Measurements from ENCODE around the gene FES.
"Not testable (repeated sequence)": the region's sequence is repeated elsewhere in the genome, so short reads cannot be mapped to it uniquely, and the experiment has no call there.

FES gene

DNA sequence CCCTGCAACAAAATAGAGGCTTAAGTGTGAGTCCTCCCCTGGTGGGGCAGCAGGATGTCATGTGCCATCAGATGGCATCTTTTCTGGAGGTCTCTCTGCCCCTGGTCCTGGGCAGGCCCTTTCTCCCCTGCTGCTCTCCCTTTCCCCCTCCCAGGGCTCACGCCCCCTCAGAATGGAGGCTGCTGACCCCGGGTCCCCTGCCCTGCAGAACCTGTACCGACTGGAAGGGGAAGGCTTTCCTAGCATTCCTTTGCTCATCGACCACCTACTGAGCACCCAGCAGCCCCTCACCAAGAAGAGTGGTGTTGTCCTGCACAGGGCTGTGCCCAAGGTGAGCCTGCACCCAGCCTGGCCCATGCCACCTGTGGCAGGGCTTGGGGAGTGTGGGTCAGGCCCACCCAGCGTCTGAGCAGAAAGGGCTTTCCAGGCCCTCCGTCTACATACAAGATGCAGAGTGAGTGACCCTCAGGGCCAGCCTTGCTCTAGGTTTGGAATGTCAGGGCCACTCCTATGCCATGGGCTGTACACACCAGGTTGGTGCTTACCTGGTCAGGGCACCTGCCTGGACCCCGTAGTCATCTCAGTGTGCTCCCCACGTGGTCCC lies 7.1 kb downstream of the FES start:
- DNase-seq (ENCODE audit: low read depth): no peak

DNA sequence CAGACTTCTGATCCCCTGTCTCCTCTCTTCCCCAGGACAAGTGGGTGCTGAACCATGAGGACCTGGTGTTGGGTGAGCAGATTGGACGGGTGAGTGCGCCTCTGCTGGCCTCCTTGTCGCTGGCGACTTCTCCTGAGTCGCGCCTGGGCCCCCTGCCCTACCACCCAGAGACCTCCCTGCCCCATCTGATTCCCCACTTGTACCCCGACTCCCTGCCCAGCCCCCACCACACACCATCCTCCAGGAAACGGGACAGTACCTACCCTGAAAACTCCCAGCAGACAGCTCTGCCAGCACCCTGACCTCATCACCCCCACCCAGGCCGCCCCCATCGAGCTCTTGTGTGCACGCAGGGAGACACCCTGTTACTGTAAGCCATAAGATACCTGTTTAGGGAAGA lies 7.7 kb downstream of the FES start:
- DNase-seq (ENCODE audit: low read depth): no peak

DNA sequence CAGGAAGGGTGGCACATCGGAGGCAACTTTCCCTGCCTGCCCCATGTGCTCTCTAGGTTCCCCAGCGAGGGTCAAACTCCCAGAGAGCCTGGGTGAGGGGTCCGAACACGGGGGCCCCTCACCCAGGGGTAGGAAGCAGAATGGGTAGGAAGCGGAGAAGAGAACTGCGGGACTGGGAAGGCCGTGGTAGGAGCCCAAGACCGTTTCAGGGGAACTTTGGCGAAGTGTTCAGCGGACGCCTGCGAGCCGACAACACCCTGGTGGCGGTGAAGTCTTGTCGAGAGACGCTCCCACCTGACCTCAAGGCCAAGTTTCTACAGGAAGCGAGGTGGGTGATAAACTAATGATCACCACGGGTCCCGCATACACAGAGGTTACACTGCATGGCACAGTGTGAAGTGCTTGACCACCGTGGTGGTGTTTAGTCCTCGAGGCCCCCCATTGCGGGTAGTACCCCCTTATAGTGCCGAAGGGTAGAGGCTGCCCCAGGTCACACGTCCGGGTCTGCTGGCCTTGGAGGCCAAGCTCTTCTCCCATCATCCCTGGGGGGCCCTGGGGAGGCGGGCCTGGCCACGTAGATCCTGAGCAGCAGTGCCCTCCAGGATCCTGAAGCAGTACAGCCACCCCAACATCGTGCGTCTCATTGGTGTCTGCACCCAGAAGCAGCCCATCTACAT lies 8.3 kb downstream of the FES start:
- no peak for DNase-seq (ENCODE audit: low read depth)

DNA sequence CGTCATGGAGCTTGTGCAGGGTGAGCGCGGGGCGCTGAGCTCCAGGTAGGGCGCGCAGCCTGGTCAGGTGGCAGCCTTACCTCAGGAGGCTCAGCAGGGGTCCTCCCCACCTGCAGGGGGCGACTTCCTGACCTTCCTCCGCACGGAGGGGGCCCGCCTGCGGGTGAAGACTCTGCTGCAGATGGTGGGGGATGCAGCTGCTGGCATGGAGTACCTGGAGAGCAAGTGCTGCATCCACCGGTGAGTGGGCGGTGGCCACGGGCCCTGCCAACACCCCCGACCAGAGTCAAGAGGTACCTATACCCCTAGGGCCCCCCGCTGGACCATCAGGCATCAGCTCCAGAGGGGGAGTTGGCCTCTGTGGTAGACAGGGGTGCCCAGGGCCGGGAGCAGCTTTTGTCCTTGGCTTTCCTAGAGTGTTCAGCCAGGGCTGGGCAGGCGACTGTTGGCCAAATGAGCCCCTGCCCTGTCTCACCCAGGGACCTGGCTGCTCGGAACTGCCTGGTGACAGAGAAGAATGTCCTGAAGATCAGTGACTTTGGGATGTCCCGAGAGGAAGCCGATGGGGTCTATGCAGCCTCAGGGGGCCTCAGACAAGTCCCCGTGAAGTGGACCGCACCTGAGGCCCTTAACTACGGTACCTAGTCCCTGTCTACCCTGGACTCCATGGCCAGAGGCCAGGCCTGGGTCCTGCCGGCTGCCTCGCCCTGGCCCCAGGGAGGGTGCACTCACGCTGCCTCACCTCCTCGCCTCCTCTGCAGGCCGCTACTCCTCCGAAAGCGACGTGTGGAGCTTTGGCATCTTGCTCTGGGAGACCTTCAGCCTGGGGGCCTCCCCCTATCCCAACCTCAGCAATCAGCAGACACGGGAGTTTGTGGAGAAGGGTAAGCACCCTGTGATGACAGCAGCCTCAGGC lies 9.1 kb downstream of the FES start:
- DNase-seq (ENCODE audit: low read depth): no peak

DNA sequence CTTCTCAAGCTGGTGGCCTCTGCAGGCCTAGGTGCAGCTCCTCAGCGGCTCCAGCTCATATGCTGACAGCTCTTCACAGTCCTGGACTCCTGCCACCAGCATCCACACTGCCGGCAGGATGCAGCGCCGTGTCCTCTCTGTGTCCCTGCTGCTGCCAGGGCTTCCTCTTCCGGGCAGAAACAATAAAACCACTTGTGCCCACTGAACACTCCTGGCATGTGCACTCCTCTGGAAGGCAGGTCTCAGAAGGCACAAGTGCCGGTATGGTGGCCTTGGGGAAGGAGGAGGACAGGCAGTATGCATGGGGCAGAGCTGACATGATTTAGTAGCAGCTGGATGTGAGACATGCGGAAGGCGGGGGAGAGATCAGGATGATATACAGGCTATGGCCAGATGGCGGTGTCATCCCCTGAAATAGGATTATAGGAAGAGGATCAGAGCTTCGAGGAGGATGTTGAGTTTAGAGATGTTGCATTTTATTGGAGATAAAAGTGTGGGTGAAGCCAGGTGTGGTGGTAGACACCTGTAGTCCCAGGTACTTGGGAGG lies 11.3 kb downstream of the FES start:
- peak; percentile 20 for DNase-seq (ENCODE audit: low read depth)

DNA sequence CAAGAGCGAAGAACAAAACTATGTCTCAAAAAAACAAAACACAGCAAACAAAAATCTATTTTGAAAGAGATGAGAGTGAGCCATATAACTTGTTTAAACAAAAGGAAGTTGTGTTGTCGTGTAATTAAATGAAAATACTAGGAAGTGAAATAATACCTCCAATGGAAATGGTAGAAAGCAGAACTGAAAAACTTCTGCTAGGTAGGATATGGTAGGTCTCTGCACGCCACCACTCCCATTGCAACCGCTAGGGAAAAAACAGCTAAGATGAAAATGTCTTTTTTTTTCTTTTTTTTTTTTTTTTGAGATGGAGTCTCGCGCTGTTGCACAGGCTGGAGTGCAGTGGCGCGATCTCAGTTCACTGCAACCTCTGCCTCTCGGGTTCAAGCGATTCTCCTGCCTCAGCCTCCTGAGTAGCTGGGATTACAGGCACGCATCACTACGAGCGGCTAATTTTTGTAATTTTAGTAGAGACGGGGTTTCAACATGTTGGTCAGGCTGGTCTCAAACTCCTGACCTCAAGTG lies 12.9 kb downstream of the FES start:
- DNase-seq (ENCODE audit: low read depth): not testable (repeated sequence)

DNA sequence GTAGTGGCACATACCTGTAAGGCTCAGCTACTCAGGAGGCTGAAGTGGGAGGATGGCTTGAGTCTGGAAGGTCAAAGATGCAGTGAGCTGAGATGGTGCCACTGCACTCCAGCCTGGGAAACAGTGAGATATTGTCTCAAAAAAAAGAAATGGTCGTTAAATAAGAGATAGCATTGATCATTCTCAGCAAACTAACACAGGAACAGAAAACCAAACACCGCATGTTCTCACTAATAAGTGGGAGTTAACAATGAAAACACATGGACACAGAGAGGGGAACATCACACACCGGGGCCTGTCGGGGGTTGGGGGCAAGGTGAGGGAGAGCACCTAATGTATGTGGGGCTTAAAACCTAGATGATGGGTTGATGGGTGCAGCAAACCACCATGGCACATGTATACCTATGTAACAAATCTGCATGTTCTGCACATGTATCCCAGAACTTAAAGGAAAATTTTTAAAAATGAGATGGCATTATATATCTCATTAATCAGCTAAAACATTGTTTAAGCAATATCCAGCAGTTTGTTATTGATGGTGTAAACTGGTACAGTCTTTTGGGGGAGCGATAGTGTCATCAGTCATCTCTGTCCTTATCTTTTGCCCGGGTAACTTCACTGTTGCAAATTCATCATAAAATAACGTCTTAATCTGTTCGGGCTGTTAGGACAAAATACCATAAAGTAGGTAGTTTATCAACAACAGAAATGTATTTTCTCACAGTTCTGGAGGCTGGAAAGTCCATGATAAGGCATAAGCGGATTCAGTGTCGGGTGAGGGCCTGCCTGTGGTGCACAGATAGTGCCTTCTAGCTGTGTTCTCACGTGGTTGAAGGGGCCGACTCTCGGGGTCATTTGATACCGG lies 17.1 kb downstream of the FES start:
- DNase-seq (ENCODE audit: low read depth): peak; percentile 11

DNA sequence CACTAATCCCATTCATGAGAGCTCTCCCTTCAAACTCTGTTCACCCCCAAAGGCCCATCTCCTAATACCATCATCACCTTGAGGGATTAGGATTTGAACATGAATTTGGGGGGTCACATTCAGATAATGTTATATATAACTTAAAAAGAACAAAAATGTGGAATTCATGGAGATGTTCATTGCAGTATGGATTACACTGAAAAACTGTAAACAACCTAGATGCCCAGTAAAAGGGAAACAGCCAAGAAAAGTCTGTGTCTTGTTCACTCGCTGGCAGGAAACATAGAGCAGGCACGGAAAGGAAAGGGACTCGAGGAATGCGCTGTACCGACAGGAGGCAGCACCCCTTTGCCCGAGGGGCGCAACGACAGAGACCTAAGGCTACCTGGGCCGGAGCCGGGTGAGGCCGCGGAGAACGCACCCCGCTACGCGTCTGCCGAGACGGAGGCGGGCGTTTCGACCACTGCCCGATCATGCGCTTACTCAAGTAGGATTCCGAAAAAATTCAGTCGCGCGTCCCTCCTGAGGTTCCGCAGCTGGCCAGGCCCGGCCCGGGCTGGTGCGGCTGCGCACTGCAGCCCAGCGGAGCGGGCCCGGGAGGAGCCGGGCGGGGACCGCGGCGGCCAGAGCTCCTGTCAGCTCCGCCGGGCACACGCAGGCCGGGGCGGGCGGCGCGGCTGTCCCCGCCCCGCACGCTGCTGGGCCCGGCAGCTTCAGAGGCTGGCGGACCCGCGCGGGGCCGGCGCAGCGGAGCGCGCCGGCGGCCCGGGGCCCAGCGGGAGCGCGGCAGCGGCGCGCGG lies 17.9 kb downstream of the FES start:
- peak; percentile 87 for DNase-seq (ENCODE audit: low read depth)

DNA sequence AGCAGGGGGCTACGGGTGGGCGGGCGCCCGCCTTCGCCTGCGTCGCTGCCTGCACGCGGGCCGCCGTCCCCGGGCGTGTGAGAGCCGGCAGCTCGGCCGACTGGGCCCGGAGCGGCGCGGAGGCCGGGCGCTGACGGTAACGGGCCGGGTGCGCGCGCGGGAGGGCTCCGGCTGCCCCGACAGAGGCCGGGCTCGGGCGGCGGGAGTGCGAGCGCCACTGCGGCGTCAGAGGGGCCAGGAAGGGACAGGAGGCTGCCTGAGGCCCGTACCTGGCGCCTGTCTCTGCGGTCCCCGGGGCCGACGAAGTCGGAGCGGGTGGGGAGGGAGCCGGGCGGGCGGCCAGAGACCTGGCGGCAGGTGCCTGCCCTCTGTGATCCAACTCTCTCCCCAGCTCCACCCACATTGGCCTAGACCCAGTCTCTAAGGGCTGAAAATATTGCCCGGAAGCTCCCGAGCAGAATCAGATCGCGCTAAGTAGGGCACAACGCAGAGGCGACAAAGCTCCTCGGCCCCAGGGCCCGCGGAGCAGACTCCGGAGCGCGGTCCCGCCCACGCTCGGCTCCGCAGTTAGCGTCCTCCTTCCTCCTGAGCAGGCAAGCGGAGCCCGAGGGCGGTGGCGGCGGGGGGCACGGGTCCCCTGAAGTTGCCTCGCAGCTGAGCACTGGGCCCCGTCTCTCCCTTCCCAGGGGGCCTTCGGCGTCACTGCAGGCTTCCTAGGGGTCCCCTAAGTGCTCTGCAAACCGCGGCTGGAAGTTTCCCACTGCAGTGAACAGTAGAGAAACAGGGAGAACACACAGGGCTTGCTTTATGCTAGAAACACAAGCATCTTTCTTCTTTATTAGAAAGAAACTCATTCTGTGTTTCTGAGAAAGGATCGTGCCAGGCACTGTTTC lies 18.8 kb downstream of the FES start, which contains the start of gene MAN2A2:
Gene MAN2A2, plus strand, starts transcription at position 463 of the 893 bp plus-strand sequence. CDS start 906 bp downstream, outside the sequence.
- peak; percentile 53 for DNase-seq (ENCODE audit: low read depth)

DNA sequence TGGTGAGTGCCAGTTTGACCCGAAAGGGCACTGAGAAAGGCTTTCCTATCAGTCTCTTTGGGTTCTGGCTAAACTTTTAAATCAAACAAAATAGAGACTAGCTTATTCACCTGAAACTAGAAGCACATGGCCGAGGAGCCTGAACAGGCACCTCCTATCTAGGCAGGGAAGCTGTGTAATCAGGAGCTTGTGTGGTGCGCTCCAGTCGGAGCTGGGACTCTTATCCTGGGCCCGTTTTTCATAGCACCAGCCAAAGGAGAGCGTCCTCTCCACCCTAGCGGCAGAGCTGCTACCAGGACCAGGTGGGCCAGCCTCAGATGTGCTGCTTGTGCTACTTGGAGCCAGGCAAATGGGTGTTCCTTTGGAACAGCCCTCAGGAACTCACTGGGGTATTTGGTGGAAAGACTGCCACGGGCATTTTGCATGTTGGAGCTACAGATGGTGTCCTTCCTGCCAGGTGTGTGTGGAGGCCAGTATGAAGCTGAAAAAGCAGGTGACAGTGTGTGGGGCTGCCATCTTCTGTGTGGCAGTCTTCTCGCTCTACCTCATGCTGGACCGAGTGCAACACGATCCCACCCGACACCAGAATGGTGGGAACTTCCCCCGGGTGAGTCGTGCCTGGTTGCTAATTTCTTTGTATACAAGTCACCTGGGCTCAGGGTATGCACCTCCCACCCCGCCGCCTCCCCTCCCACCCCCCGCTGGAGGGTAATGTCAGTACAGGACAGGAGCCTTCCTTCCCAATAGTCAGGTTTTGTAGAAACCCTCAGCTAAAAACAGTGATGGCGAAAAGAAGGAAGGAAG lies 19.6 kb downstream of the FES start:
- DNase-seq (ENCODE audit: low read depth): peak; percentile 11

DNA sequence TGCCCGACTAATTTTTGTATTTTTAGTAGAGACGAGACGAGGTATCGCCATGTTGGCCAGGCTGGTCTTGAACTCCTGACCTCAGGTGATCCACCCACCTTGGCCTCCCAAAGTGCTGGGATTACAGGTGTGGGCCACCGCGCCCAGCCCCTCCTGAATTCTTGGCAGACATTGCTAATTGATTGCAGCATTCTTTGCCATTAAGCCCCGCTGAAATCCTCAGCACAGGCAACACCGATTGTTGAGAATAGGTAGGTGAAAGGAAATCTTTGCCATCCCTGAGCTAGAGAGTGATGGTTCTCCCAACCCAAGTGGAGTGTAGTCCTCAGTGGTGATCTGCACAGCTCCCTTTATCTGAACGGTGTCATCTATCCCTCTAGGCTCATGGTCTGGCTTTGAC lies 20.4 kb downstream of the FES start:
- DNase-seq (ENCODE audit: low read depth): no peak

DNA sequence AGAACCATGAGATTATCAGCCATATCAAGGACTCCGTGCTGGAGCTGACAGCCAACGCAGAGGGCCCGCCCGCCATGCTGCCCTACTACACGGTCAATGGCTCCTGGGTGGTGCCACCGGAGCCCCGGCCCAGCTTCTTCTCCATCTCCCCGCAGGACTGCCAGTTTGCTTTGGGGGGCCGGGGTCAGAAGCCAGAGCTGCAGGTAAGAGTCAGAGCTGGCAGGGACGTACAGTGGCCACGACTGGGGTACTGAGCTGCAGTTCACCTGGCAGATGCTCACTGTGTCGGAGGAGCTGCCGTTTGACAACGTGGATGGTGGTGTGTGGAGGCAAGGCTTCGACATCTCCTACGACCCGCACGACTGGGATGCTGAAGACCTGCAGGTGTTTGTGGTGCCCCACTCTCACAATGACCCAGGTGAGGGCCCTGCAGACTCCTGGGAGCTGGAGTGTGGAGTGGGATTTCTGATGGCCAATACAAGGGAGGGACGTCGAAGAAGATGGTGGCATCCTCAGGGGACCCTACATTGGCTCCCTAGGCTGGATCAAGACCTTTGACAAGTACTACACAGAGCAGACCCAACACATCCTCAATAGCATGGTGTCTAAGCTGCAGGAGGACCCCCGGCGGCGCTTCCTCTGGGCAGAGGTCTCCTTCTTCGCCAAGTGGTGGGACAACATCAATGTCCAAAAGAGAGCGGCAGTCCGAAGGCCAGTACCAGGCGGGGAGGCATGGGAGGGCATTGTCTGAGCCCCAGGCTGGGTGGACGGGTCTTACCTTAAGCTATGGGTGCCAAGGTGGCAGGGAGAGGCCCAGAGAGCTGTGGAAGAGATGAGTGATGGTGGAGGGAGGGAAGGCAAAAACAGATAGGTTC lies 21.2 kb downstream of the FES start:
- DNase-seq (ENCODE audit: low read depth): no peak

DNA sequence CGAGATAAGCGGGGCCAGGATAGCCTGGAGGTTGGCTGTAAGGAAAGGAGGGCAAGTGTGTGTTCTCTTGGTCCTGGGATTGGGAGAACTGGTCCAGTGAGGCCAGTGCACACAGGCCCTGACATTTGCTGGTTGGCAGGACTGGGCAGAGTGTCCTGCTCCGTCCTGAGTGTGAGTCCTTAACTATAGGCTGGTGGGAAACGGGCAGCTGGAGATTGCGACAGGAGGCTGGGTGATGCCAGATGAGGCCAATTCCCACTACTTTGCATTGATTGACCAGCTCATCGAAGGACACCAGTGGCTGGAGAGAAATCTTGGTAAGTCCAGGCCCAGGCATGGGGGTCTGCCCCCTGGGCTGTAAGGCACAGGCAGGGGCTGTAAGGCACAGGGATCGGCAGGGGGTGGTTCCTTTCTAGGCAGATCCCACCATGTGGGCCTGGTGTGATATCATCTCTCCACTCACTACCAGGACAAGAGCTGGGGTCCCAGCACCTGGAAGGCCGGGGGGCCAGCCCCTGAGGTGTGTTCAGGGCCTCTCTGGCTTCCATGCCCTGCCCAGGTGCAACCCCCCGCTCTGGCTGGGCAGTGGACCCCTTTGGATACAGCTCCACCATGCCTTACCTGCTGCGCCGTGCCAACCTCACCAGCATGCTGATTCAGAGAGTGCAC lies 22.0 kb downstream of the FES start:
- no peak for DNase-seq (ENCODE audit: low read depth)

DNA sequence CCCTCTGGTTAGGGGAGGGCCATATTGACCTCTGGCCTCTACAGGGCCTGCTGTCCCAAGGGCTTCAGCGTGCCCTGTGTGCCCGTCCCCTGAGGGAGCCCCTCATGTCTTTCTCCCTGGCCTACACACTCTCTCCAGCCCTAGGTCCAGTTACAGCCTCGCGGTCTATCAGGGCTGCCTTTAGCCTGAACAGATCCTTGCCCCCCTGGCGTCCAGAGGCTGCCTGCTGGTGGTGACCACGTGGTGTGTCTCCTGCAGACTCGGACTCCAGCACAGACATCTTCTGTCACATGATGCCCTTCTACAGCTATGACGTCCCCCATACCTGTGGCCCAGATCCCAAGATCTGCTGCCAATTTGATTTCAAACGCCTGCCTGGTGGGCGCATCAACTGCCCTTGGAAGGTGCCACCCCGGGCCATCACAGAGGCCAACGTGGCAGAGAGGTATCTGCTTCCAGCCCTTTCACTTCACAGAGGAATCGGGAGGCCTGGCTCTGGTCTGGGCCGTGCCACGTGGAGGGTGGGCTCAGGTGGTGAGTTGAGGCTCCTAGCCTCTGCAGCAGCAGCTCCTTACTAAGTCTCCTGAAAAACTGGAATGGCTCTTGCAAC lies 22.9 kb downstream of the FES start:
- no peak for DNase-seq (ENCODE audit: low read depth)

DNA sequence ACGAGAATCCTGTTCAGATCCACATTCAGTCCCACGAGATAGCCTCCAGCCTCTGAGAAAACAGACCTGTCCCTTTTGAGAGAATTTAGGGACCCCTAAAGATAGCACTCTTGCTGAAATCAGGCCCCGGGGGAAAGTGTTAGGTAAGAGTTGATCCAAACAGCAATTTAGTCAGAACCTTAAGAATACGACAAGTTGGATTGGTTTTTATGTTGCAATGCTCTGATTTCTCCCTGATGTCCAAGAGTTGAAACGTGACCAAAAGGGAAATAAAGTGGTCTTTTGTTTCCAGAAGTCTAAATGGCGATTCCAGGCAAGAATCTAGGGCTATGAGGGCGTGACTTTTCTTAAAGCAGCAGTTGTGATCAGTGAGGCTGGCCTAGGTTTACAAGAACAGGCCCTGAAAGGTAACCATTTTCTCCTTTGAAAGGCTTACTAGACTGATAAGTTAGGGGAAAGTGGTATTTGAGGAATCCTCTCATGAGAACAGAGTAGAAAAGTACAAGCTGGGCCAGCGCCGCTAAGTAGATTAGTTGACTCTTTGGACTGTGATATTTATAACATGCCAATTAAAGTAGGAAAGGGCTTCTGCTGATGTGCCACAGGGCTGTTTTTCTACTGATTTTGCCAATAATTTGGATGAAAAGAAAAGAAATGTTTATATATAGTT lies 23.7 kb downstream of the FES start:
- DNase-seq (ENCODE audit: low read depth): no peak

DNA sequence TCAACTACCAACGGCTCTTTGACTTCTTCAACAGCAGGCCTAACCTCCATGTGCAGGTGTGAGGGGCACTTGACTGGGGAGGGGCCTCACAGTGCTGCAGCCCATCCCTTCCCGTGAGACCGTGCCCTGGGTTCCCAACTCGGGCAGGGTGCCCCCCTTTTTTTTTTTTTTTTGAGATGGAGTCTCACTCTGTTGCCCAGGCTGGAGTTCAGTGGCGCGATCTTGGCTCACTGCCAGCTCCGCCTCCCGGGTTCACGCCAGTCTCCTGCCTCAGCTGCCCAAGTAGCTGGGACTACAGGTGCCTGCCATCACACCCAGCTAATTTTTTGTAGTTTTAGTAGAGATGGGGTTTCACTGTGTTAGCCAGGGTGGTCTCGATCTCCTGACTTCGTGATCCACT lies 25.1 kb downstream of the FES start:
- DNase-seq (ENCODE audit: low read depth): not testable (repeated sequence)

All from EH (cell line).